Fibroblast of skin of back (primary cell): ENCODE measurements around the gene AASS.

ENCODE experiments used
- DNase-seq: peaks from one replicate; pipeline ENCODE4 v3.0.0-alpha.2; 2013

AASS gene

GRCh38 chr7:122038134-122038533 is 105.9 kb downstream of the AASS start:
- no peak for DNase-seq

DNA sequence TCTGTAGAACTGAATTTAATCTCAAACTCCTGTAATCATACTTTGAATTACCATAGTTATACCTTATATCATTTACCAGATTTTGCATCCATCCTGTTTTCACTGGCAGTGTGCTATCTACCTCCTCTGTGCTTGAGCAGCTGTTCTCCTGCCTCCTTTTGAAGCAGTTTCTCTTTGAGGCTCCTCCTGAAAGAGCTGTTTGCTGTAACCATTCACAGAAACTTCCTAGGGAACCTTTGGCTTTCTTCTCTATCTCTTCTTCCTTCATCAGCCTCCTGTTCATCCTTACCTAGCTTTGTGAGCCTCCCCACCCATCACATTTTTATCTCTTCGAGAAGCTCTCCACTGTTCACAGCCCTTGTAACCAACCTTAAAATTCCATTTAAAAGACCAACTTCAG is 108.2 kb downstream of the AASS start:
- DNase-seq: no peak

GRCh38 chr7:122033641-122034040 is 110.4 kb downstream of the AASS start:
- no peak for DNase-seq

DNA sequence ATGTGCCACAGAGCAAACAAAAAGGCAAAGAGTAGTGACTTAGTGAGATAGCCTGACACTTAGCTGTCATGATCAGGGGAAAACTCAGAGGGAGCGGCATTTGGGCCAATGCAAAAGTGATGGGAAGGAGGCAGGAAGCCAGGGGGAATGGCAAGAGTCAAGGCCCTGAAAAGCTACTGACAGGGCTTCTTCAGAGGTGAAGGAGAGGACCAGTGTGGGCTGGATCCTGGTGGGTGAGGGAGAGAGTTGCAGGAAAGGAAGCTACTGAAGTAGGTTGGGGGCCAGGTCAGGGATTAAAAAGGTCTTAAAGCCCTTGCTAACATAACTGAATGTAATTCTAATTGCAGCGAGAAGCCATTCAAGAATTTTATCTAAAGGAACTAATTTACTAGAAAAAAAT is 117.0 kb downstream of the AASS start:
- DNase-seq: no peak
